Vagina (tissue), 2 donors: ENCODE measurements around the gene SLCO4C1.

ENCODE experiments used
- POLR2A ChIP-seq, 2 donors: fragments of 450-650 bp; IDR thresholded peaks; one replicate each; pipeline ENCODE4 v1.6.1; 2017; ENCODE audit warnings: antibody characterized with exemption in 2 of 2, mild to moderate bottlenecking in 2 of 2, moderate library complexity in 2 of 2
- POLR2AphosphoS5 ChIP-seq, 2 donors: sonication (generic); formaldehyde crosslinking; IDR thresholded peaks; one replicate each; pipeline ENCODE4 v1.9.0; 2017; ENCODE audit warnings: antibody characterized with exemption in 2 of 2, mild to moderate bottlenecking in 2 of 2, low read depth in 1 of 2; ENCODE audit not compliant: insufficient read depth in 1 of 2
- TF ChIP-seq, protein P1 (sequence below), 3 experiments: fragments of 450-650 bp in 2 of 3; fragments of 200-600 bp in 1 of 3; sonication (generic) in 1 of 3; IDR thresholded peaks; one replicate each; pipeline ENCODE4 v1.5.1; 2017 to 2019; ENCODE audit warnings: antibody characterized with exemption in 3 of 3, mild to moderate bottlenecking in 2 of 3, moderate library complexity in 2 of 3

DNA sequence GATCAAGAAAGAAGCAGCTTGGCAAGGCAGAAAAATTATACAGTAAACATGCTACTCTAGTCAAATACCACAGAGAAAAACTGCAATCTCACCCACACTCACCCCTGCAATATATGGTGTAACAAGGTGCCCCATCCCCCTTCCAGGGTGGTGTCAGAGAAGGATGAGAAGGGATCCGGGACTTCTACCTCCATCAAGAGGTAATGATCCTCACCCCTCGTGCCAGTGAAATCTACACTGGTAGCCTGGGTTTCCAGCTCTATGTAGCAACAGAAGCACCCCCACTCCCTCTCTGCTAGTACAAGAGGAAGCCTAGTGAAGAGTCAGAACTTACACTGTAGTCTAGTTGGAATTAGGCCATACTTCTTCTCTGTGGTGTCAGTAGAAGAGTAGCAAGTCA is 18.9 kb downstream of the SLCO4C1 start:
- TF ChIP-seq, protein P1, sequence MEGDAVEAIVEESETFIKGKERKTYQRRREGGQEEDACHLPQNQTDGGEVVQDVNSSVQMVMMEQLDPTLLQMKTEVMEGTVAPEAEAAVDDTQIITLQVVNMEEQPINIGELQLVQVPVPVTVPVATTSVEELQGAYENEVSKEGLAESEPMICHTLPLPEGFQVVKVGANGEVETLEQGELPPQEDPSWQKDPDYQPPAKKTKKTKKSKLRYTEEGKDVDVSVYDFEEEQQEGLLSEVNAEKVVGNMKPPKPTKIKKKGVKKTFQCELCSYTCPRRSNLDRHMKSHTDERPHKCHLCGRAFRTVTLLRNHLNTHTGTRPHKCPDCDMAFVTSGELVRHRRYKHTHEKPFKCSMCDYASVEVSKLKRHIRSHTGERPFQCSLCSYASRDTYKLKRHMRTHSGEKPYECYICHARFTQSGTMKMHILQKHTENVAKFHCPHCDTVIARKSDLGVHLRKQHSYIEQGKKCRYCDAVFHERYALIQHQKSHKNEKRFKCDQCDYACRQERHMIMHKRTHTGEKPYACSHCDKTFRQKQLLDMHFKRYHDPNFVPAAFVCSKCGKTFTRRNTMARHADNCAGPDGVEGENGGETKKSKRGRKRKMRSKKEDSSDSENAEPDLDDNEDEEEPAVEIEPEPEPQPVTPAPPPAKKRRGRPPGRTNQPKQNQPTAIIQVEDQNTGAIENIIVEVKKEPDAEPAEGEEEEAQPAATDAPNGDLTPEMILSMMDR (IDR thresholded peaks at IDR 0.05), result no peak
- no peak for TF ChIP-seq POLR2A (IDR thresholded peaks at IDR 0.05)
- no peak for TF ChIP-seq POLR2AphosphoS5 (IDR thresholded peaks at IDR 0.05; ENCODE audit: insufficient read depth in 1 of 2, low read depth in 1 of 2)
